Glutamatergic neuron (in vitro differentiated cells): Measurements from ENCODE around the gene KCNJ6. TPM values are rescaled to one million over a fixed set of nuclear protein-coding genes. Genes with fewer than 3 reads are reported as not detected.
A peak's percentile ranks its signal among the peaks of the same experiment; 100 is the strongest.

Experiments
- DNase-seq: peaks from one replicate; pipeline ENCODE4 v3.0.0; 2022
- H3K27ac Mint-ChIP-seq: one replicate; pipeline ENCODE4 v1.8.0; 2020; ENCODE audit warnings: mild to moderate bottlenecking, mixed read lengths, inconsistent platforms; ENCODE audit not compliant: unreplicated experiment
- H3K27me3 Mint-ChIP-seq: one replicate; pipeline ENCODE4 v1.8.0; 2020; ENCODE audit warnings: mild to moderate bottlenecking, moderate library complexity, mixed read lengths, inconsistent platforms; ENCODE audit not compliant: unreplicated experiment
- H3K36me3 Mint-ChIP-seq: one replicate; pipeline ENCODE4 v1.8.0; 2020; ENCODE audit warnings: mild to moderate bottlenecking, mixed read lengths, inconsistent platforms; ENCODE audit not compliant: unreplicated experiment
- H3K4me1 Mint-ChIP-seq: one replicate; pipeline ENCODE4 v1.8.0; 2020; ENCODE audit warnings: mild to moderate bottlenecking, low read depth, mixed read lengths, inconsistent platforms; ENCODE audit not compliant: unreplicated experiment
- H3K4me3 Mint-ChIP-seq: one replicate; pipeline ENCODE4 v1.8.0; 2020; ENCODE audit warnings: mild to moderate bottlenecking, mixed read lengths, inconsistent platforms; ENCODE audit not compliant: unreplicated experiment
- H3K9me3 Mint-ChIP-seq: one replicate; pipeline ENCODE4 v1.8.0; 2020; ENCODE audit warnings: mild to moderate bottlenecking, moderate library complexity, mixed read lengths, inconsistent platforms; ENCODE audit not compliant: unreplicated experiment
- total RNA-seq: library from RNA; stranded (reverse); fragmentation: NEBNext Ultra II Directional; extraction: Animal tissue kit (Norgen Biotek cat#: 25700); gene quantifications from one replicate; pipeline ENCODE4 v1.2.1, GENCODE V29; 2021; ENCODE audit not compliant: unreplicated experiment
- TF ChIP-seq, protein P1 (sequence below): fragments of 200-600 bp; sonication (generic); IDR thresholded peaks from one replicate; pipeline ENCODE4 v1.5.0; 2021; ENCODE audit not compliant: partially characterized antibody, unreplicated experiment

The KCNJ6 gene
- total RNA-seq, 1 donor from 2014 or later: 80.5 TPM

DNA sequence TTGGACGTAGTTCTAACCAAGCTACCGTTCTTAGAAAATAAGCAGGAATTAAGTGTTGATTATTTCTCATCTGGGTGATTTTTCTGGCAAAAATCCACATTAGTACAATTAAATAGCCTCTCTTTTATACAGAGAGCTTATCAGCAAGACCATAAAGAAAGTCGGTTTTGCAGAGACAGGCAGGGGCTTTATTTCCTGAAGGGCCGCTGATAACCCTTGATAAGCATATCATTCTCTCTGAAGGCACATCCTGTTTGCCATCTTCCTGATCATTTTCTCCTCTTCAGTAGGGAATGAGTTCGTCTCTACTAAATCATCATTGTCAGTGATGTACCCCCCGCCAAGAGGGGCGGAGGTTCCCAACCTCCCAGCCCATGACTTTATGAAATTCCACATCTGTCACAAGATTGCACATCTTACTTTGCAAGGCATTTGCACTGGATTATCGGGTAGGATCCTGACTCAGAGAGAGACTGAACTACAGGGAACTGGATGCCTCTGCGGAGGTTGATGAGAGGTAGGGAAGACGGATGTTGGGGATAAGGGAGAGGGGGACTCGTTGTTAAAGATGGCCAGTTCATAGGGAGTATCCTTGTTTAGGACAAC is 115.7 kb downstream of the KCNJ6 start:
- Mint-ChIP-seq H3K9me3 (peaks cover 3% of the 10 kb centered on the region), H3K27ac (no peak overlapping the region), H3K4me1 (no peaks in the 10 kb centered on the region), H3K36me3 (peaks cover 17% of the 10 kb centered on the region), H3K4me3 (no peak overlapping the region), H3K27me3 (no peaks in the 10 kb centered on the region)
- DNase-seq: no peak
- TF ChIP-seq, protein P1, sequence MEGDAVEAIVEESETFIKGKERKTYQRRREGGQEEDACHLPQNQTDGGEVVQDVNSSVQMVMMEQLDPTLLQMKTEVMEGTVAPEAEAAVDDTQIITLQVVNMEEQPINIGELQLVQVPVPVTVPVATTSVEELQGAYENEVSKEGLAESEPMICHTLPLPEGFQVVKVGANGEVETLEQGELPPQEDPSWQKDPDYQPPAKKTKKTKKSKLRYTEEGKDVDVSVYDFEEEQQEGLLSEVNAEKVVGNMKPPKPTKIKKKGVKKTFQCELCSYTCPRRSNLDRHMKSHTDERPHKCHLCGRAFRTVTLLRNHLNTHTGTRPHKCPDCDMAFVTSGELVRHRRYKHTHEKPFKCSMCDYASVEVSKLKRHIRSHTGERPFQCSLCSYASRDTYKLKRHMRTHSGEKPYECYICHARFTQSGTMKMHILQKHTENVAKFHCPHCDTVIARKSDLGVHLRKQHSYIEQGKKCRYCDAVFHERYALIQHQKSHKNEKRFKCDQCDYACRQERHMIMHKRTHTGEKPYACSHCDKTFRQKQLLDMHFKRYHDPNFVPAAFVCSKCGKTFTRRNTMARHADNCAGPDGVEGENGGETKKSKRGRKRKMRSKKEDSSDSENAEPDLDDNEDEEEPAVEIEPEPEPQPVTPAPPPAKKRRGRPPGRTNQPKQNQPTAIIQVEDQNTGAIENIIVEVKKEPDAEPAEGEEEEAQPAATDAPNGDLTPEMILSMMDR: no peak

DNA sequence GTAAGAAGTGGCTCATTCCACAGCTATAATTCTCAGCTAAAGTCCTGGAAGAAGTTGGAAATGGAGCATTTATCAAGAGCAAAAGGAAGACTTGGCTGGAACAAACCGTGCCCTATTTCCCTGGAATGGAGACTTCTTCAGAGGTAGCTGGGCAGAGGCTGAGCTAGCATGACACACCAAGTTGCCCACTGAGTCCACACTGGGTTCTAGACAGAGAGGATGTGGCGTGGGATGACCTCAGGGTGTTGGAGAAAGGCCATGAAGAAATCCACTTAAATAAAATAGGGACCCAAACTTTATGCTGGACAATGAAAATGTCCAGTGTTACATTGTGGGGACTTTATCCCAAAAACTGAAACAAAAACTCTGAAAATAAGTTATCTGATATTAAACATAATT is 116.2 kb downstream of the KCNJ6 start:
- Mint-ChIP-seq H3K9me3 (peaks cover 1% of the 10 kb centered on the region), H3K4me1 (no peaks in the 10 kb centered on the region), H3K4me3 (no peak overlapping the region), H3K27ac (no peak overlapping the region), H3K36me3 (peaks cover 14% of the 10 kb centered on the region), H3K27me3 (no peaks in the 10 kb centered on the region)
- TF ChIP-seq, protein P1: no peak
- no peak for DNase-seq

DNA sequence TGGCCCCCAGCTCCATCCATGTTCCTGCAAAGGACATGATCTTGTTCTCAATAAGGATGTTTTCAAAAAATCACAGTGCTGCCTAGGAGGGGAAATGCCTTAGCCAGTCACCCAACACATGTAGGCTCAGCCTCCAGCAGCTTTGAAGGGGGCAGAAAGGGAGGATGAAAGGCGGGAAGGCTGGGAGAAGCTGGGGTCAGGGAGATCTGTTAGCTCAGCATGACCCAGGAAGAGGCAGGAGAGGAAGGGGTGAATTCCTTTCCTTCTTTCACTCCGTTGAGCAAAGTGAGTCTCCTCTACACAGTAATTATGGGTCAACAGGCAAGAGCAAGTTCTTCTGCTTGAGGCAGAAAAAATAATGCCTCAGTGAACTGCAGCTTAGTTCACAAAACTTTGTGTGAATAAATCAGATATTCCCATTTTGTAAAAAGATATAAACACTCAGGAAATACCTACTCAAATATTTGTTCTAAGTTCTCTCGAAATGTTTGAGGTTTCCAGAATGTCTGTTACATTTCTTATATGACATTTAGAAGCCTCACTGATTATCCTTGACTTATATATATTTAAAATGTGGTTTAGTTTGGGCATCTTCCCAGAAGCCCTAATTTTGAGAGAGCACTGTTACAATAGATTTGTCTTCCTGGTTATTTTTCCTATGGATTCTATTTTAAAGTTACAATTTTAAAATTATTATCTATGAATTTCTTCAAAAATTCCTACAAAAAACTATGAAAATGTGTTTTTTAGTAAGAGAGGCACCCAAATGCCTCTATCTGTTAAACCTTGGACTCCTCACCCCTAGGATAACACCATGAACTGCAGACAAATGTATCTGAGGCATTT is 116.8 kb downstream of the KCNJ6 start:
- Mint-ChIP-seq H3K4me3 (no peak overlapping the region), H3K27ac (no peak overlapping the region), H3K36me3 (peaks cover 14% of the 10 kb centered on the region), H3K4me1 (no peaks in the 10 kb centered on the region), H3K9me3 (peaks cover 1% of the 10 kb centered on the region), H3K27me3 (no peaks in the 10 kb centered on the region)
- TF ChIP-seq, protein P1: no peak
- no peak for DNase-seq

DNA sequence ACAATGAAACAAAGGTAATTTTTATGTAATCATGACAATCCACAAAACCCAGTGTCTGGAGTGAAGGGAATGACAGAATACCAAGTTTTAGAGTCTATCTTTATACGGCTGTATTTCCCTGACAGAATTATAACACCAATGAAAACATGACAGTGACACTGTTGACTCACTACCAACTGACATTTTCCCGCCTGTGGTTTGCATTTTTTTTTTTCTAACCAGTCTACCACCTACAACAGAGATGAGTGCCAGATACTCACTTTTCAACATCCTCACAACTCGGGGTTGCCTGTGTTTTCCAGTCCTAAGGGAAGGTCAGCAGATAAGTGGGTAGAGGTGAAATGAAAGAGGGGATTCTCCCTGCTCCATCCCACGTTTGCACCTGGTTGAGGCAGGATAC is 118.9 kb downstream of the KCNJ6 start:
- Mint-ChIP-seq H3K36me3 (peaks cover 14% of the 10 kb centered on the region), H3K27me3 (no peaks in the 10 kb centered on the region), H3K9me3 (peaks cover 1% of the 10 kb centered on the region), H3K4me3 (no peak overlapping the region), H3K4me1 (no peaks in the 10 kb centered on the region), H3K27ac (no peak overlapping the region)
- TF ChIP-seq, protein P1: no peak
- DNase-seq: no peak

DNA sequence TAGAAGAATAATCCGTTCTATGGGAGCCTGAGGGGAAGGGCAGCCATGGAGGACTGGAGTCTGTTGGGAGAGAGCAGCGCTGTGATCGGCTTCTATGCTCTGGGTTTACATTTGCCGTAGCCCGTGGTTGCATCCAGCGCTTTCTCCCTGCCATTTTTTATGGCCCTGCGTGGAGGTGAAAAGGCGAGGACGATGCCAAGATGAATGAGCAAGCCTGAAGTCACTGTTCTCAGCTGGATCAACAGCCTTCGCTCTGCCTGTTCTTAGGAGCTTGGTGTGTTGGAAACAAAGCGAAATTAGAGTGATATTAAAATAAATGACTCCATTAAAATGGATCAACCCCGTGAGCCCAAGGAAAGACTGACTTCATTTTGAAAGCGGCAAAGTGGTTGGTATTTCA is 120.2 kb downstream of the KCNJ6 start:
- Mint-ChIP-seq H3K4me1 (peaks cover 3% of the 10 kb centered on the region), H3K27me3 (no peaks in the 10 kb centered on the region)

More for the DNA sequence above, 120.2 kb downstream of the KCNJ6 start:
- no peak for DNase-seq
- peaks cover 1% of the 10 kb centered on the region for H3K9me3 Mint-ChIP-seq
- peak overlapping the region; percentile 20 for H3K27ac Mint-ChIP-seq
- TF ChIP-seq, protein P1: no peak
- H3K4me3 Mint-ChIP-seq: no peak overlapping the region
- H3K36me3 Mint-ChIP-seq: peaks cover 10% of the 10 kb centered on the region
